Neural progenitor cell (in vitro differentiated cells): ENCODE measurements around the gene TMPO.

Source experiments
- EZH2 ChIP-seq: fragments of 200-600 bp; sonication (generic); IDR thresholded peaks from 2 replicates; pipeline ENCODE4 v1.6.1; 2017; ENCODE audit warnings: antibody characterized with exemption, mild to moderate bottlenecking, moderate library complexity
- EZH2phosphoT487 ChIP-seq: fragments of 200-600 bp; sonication (generic); IDR thresholded peaks from 2 replicates; pipeline ENCODE4 v1.6.1; 2017; ENCODE audit warnings: antibody characterized with exemption
- TF ChIP-seq, protein P1 (sequence below): fragments of 200-600 bp; sonication (generic); IDR thresholded peaks from 2 replicates; pipeline ENCODE4 v1.5.1; 2017; ENCODE audit warnings: antibody characterized with exemption, mild to moderate bottlenecking

DNA sequence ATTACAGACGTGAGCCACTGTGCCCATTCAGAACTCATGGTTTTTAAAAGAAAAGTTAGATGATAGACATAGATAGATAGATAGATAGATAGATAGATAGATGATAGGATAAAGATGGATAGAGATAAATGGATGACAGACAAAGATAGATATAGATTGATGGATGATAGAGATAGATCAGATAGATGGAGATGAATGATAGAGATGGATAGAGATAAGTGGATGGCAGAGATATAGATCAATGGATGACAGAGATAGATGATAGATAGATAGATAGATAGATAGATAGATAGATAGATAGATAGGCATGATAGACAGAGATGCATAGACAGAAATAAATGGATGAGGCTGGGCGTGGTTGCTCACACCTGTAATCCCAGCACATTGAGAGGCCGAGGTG lies 64.4 kb downstream of the TMPO start:
- TF ChIP-seq, protein P1, sequence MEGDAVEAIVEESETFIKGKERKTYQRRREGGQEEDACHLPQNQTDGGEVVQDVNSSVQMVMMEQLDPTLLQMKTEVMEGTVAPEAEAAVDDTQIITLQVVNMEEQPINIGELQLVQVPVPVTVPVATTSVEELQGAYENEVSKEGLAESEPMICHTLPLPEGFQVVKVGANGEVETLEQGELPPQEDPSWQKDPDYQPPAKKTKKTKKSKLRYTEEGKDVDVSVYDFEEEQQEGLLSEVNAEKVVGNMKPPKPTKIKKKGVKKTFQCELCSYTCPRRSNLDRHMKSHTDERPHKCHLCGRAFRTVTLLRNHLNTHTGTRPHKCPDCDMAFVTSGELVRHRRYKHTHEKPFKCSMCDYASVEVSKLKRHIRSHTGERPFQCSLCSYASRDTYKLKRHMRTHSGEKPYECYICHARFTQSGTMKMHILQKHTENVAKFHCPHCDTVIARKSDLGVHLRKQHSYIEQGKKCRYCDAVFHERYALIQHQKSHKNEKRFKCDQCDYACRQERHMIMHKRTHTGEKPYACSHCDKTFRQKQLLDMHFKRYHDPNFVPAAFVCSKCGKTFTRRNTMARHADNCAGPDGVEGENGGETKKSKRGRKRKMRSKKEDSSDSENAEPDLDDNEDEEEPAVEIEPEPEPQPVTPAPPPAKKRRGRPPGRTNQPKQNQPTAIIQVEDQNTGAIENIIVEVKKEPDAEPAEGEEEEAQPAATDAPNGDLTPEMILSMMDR = no peak
- TF ChIP-seq EZH2phosphoT487 (no peak), EZH2 (no peak)
